ENCODE results near the gene PTPRM.

Gene PTPRM

DNA sequence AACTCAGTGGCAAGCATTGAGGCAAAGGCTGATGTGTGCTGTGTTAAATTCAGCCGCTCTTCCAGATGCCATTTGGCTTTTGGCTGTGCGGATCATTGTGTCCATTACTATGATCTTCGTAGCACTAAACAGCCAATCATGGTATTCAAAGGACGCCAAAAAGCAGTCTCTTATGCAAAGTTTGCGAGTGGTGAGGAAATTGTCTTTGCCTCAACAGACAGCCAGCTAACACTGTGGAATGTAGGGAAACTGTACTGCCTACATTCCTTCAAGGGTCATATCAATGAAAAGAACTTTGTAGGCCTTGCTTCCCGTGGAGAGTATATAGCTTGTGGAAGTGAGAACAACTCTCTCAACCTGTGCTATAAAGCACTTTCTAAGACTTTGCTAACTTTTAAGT lies 846.6 kb downstream of the PTPRM start:
- H2AFZ ChIP-seq (ENCODE audit: low read depth, low read length), result no peak overlapping the region
- H3K27ac ChIP-seq (ENCODE audit: low read length, poor library complexity, severe bottlenecking), result no peak overlapping the region
- H2BK15ac ChIP-seq (ENCODE audit: low read depth, poor library complexity, severe bottlenecking), result no peak overlapping the region
- H3K4me1 ChIP-seq (ENCODE audit: control insufficient read depth, insufficient read depth, low read depth, low read length), result peaks cover 6% of the 10 kb centered on the region
- no peak overlapping the region for H4K8ac ChIP-seq (ENCODE audit: low read length)
- H3K4ac ChIP-seq (ENCODE audit: low read depth in 1 of 2, low read length in 2 of 2), result no peak overlapping the region
- H2AK5ac ChIP-seq (ENCODE audit: low read length, severe bottlenecking), result no peak overlapping the region
- no peak overlapping the region for H3K18ac ChIP-seq (ENCODE audit: low read depth in 1 of 2, low read length in 2 of 2)
- no peak for DNase-seq
- 84% methylated on average over 5 of the region's 6 CpGs for WGBS
- H2BK12ac ChIP-seq (ENCODE audit: low read length in 2 of 2), result no peak overlapping the region
- no peak overlapping the region for H3K23ac ChIP-seq (ENCODE audit: low read length in 2 of 2)
- H2BK5ac ChIP-seq (ENCODE audit: low read depth, low read length, poor library complexity, severe bottlenecking), result no peak overlapping the region
- peaks cover 51% of the 10 kb centered on the region for H3K9me3 ChIP-seq (ENCODE audit: control insufficient read depth, low read length)
- H3K79me1 ChIP-seq (replicated peaks; ENCODE audit: low read length, poor library complexity, severe bottlenecking), result no peaks in the 10 kb centered on the region
- H3K27me3 ChIP-seq (ENCODE audit: control insufficient read depth in 1 of 2, insufficient read depth in 1 of 2, low read length in 2 of 2), result peaks cover 5 to 7% of the 10 kb centered on the region in 2 experiments
- no peak overlapping the region for H3K14ac ChIP-seq (ENCODE audit: low read length in 2 of 2)
- no peak overlapping the region for H3K4me2 ChIP-seq (ENCODE audit: low read length, poor library complexity, severe bottlenecking)
- H2BK120ac ChIP-seq (ENCODE audit: low read depth, low read length), result no peak overlapping the region
- no peak overlapping the region for H3K4me3 ChIP-seq (ENCODE audit: insufficient read depth in 1 of 2, low read depth in 1 of 2, low read length in 2 of 2)
- H3K36me3 ChIP-seq (ENCODE audit: control insufficient read depth in 1 of 2, insufficient read depth in 2 of 2, low read depth in 1 of 2, low read length in 2 of 2), result peaks cover 10 to 11% of the 10 kb centered on the region in 2 experiments
- no peak overlapping the region for H3K9ac ChIP-seq (ENCODE audit: low read length)
- no peak overlapping the region for H4K91ac ChIP-seq (ENCODE audit: low read length)

- WGBS, result 67% methylated on average over 11 of the region's 15 CpGs
- peaks cover 0 to 4% of the 10 kb centered on the region in 2 experiments for H3K36me3 ChIP-seq (ENCODE audit: control insufficient read depth in 1 of 2, insufficient read depth in 2 of 2, low read depth in 1 of 2, low read length in 2 of 2)
- H2BK120ac ChIP-seq (ENCODE audit: low read depth, low read length), result no peak overlapping the region
- no peak overlapping the region for H3K9ac ChIP-seq (ENCODE audit: low read length)
- no peak overlapping the region for H2AFZ ChIP-seq (ENCODE audit: low read depth, low read length)
- no peaks in the 10 kb centered on the region for H3K79me1 ChIP-seq (replicated peaks; ENCODE audit: low read length, poor library complexity, severe bottlenecking)
- no peak overlapping the region for H2AK5ac ChIP-seq (ENCODE audit: low read length, severe bottlenecking)
- no peak overlapping the region for H4K8ac ChIP-seq (ENCODE audit: low read length)
- H2BK12ac ChIP-seq (ENCODE audit: low read length in 2 of 2), result no peak overlapping the region
- no peak overlapping the region for H2BK15ac ChIP-seq (ENCODE audit: low read depth, poor library complexity, severe bottlenecking)
- no peak overlapping the region for H3K27ac ChIP-seq (ENCODE audit: low read length, poor library complexity, severe bottlenecking)
- H4K91ac ChIP-seq (ENCODE audit: low read length), result no peak overlapping the region
- no peak overlapping the region for H3K4ac ChIP-seq (ENCODE audit: low read depth in 1 of 2, low read length in 2 of 2)
- H3K4me1 ChIP-seq (ENCODE audit: control insufficient read depth, insufficient read depth, low read depth, low read length), result peaks cover 6% of the 10 kb centered on the region
- peaks cover 29% of the 10 kb centered on the region for H3K9me3 ChIP-seq (ENCODE audit: control insufficient read depth, low read length)
- H2BK5ac ChIP-seq (ENCODE audit: low read depth, low read length, poor library complexity, severe bottlenecking), result no peak overlapping the region
- H3K4me3 ChIP-seq (ENCODE audit: insufficient read depth in 1 of 2, low read depth in 1 of 2, low read length in 2 of 2), result no peak overlapping the region
- no peak overlapping the region for H3K23ac ChIP-seq (ENCODE audit: low read length in 2 of 2)
- no peak overlapping the region for H3K18ac ChIP-seq (ENCODE audit: low read depth in 1 of 2, low read length in 2 of 2)
- peak; percentile 20 for DNase-seq
- peaks cover 5 to 7% of the 10 kb centered on the region in 2 experiments for H3K27me3 ChIP-seq (ENCODE audit: control insufficient read depth in 1 of 2, insufficient read depth in 1 of 2, low read length in 2 of 2)
- H3K4me2 ChIP-seq (ENCODE audit: low read length, poor library complexity, severe bottlenecking), result no peak overlapping the region
- no peak overlapping the region for H3K14ac ChIP-seq (ENCODE audit: low read length in 2 of 2)
Measured at GRCh38 chr18:8416212-8417019, 849.3 kb downstream of the PTPRM start.

DNA sequence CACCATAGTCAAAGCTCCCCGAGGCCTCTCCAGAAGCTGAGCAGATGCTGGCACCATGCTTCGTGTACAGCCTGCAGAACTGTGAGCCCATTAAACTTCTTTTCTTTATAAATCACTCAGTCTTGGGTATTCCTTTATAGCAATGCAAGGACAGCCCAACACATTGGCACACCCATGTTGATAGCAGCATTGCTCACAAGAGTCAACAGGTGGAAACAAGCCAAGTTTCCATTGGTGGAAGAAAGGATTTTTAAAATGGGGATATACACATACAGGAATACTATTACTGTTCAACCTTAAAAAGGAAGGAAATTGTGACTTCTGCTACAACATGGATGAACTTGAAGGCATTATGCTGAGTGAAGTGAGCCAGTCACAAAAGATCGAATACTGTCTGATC lies 855.3 kb downstream of the PTPRM start:
- H2AK5ac ChIP-seq (ENCODE audit: low read length, severe bottlenecking), result no peak overlapping the region
- H3K4ac ChIP-seq (ENCODE audit: low read depth in 1 of 2, low read length in 2 of 2), result no peak overlapping the region
- H3K36me3 ChIP-seq (ENCODE audit: control insufficient read depth in 1 of 2, insufficient read depth in 2 of 2, low read depth in 1 of 2, low read length in 2 of 2), result no peaks in the 10 kb centered on the region
- no peak overlapping the region for H2BK15ac ChIP-seq (ENCODE audit: low read depth, poor library complexity, severe bottlenecking)
- H4K91ac ChIP-seq (ENCODE audit: low read length), result no peak overlapping the region
- no peak overlapping the region for H2AFZ ChIP-seq (ENCODE audit: low read depth, low read length)
- H2BK120ac ChIP-seq (ENCODE audit: low read depth, low read length), result no peak overlapping the region
- H2BK12ac ChIP-seq (ENCODE audit: low read length in 2 of 2), result no peak overlapping the region
- no peak overlapping the region for H2BK5ac ChIP-seq (ENCODE audit: low read depth, low read length, poor library complexity, severe bottlenecking)
- no peak overlapping the region for H3K9ac ChIP-seq (ENCODE audit: low read length)
- no peak overlapping the region for H3K4me2 ChIP-seq (ENCODE audit: low read length, poor library complexity, severe bottlenecking)
- WGBS, result over 99% methylated on average over 3 of the region's 3 CpGs
- no peaks in the 10 kb centered on the region for H3K9me3 ChIP-seq (ENCODE audit: control insufficient read depth, low read length)
- peaks cover 0 to 4% of the 10 kb centered on the region in 2 experiments for H3K27me3 ChIP-seq (ENCODE audit: control insufficient read depth in 1 of 2, insufficient read depth in 1 of 2, low read length in 2 of 2)
- no peak overlapping the region for H3K4me3 ChIP-seq (ENCODE audit: insufficient read depth in 1 of 2, low read depth in 1 of 2, low read length in 2 of 2)
- no peak overlapping the region for H3K14ac ChIP-seq (ENCODE audit: low read length in 2 of 2)
- no peak for DNase-seq
- no peak overlapping the region for H3K23ac ChIP-seq (ENCODE audit: low read length in 2 of 2)
- H3K4me1 ChIP-seq (ENCODE audit: control insufficient read depth, insufficient read depth, low read depth, low read length), result peaks cover 22% of the 10 kb centered on the region
- no peak overlapping the region for H3K18ac ChIP-seq (ENCODE audit: low read depth in 1 of 2, low read length in 2 of 2)
- peak overlapping the region; percentile 45 for H4K8ac ChIP-seq (ENCODE audit: low read length)
- H3K79me1 ChIP-seq (replicated peaks; ENCODE audit: low read length, poor library complexity, severe bottlenecking), result no peaks in the 10 kb centered on the region
- H3K27ac ChIP-seq (ENCODE audit: low read length, poor library complexity, severe bottlenecking), result no peak overlapping the region

GRCh38 chr18:8423051-8423557 lies 856.0 kb downstream of the PTPRM start:
- 36% methylated on average over 11 of the region's 11 CpGs for whole genome bisulfite sequencing
- H3K4me1 ChIP-seq (ENCODE audit: control insufficient read depth, insufficient read depth, low read depth, low read length), result peaks cover 22% of the 10 kb centered on the region
- no peaks in the 10 kb centered on the region for H3K27me3 ChIP-seq (ENCODE audit: control insufficient read depth in 1 of 2, insufficient read depth in 1 of 2, low read length in 2 of 2)
- H2BK12ac ChIP-seq (ENCODE audit: low read length in 2 of 2), result peak overlapping the region in 1 of 2 experiments; percentile 88
- H2BK15ac ChIP-seq (ENCODE audit: low read depth, poor library complexity, severe bottlenecking), result no peak overlapping the region
- peak overlapping the region; percentile 81 for H2BK5ac ChIP-seq (ENCODE audit: low read depth, low read length, poor library complexity, severe bottlenecking)
- H3K9ac ChIP-seq (ENCODE audit: low read length), result peak overlapping the region; percentile 39
- H3K23ac ChIP-seq (ENCODE audit: low read length in 2 of 2), result no peak overlapping the region
- H3K14ac ChIP-seq (ENCODE audit: low read length in 2 of 2), result no peak overlapping the region
- peak overlapping the region; percentile 89 to 95 for H3K18ac ChIP-seq (ENCODE audit: low read depth in 1 of 2, low read length in 2 of 2)
- H4K91ac ChIP-seq (ENCODE audit: low read length), result peak overlapping the region; percentile 84
- no peaks in the 10 kb centered on the region for H3K36me3 ChIP-seq (ENCODE audit: control insufficient read depth in 1 of 2, insufficient read depth in 2 of 2, low read depth in 1 of 2, low read length in 2 of 2)
- H3K4me2 ChIP-seq (ENCODE audit: low read length, poor library complexity, severe bottlenecking), result no peak overlapping the region
- H2AFZ ChIP-seq (ENCODE audit: low read depth, low read length), result peak overlapping the region; percentile 92
- DNase-seq, result peak; percentile 84
- no peaks in the 10 kb centered on the region for H3K79me1 ChIP-seq (replicated peaks; ENCODE audit: low read length, poor library complexity, severe bottlenecking)
- peak overlapping the region; percentile 81 for H2BK120ac ChIP-seq (ENCODE audit: low read depth, low read length)
- peak overlapping the region in 1 of 2 experiments; percentile 83 for H3K4ac ChIP-seq (ENCODE audit: low read depth in 1 of 2, low read length in 2 of 2)
- no peak overlapping the region for H3K4me3 ChIP-seq (ENCODE audit: insufficient read depth in 1 of 2, low read depth in 1 of 2, low read length in 2 of 2)
- H3K9me3 ChIP-seq (ENCODE audit: control insufficient read depth, low read length), result no peaks in the 10 kb centered on the region
- no peak overlapping the region for H2AK5ac ChIP-seq (ENCODE audit: low read length, severe bottlenecking)
- H4K8ac ChIP-seq (ENCODE audit: low read length), result peak overlapping the region; percentile 45
- peak overlapping the region; percentile 53 for H3K27ac ChIP-seq (ENCODE audit: low read length, poor library complexity, severe bottlenecking)

All from mesenchymal stem cell (in vitro differentiated cells and primary cell).